ENCODE results near the gene BIRC3.

The BIRC3 gene

GRCh38 chr11:102357116-102357515 is 39.8 kb downstream of the BIRC3 start:
- Histone ChIP-seq H3K4me3 (ENCODE audit: low read depth, low read length, poor library complexity, severe bottlenecking) (no peak overlapping the region), H3K9ac (ENCODE audit: low read length) (no peak overlapping the region), H3K4me2 (ENCODE audit: low read length) (no peak overlapping the region), H3K9me2 (ENCODE audit: low read depth, low read length) (no peaks in the 10 kb centered on the region), H3K27ac (ENCODE audit: low read depth, low read length, poor library complexity, severe bottlenecking) (no peak overlapping the region), H3K36me3 (ENCODE audit: insufficient read depth, low read length) (peaks cover 53% of the 10 kb centered on the region), H3K4me1 (ENCODE audit: insufficient read depth, low read length, severe bottlenecking) (peaks cover 22% of the 10 kb centered on the region), H3K9me3 (ENCODE audit: low read length) (peaks cover 15% of the 10 kb centered on the region), H3F3A (ENCODE audit: insufficient read depth, low read length) (no peaks in the 10 kb centered on the region), H3K27me3 (ENCODE audit: insufficient read depth, low read length) (no peaks in the 10 kb centered on the region), H3K79me2 (ENCODE audit: insufficient read depth, low read length) (peaks cover 10% of the 10 kb centered on the region; the same call in 1 of the 2 replicates), H2AFZ (ENCODE audit: low read length) (no peak overlapping the region), H4K20me1 (ENCODE audit: insufficient read depth, low read length) (no peaks in the 10 kb centered on the region)
- no peak for TF ChIP-seq EZH2 (IDR thresholded peaks at IDR 0.05; ENCODE audit: borderline replicate concordance, low read length)
- TF ChIP-seq CTCF (IDR thresholded peaks at IDR 0.05; ENCODE audit: low read length), result no peak

- no peaks in the 10 kb centered on the region for H3K27me3 ChIP-seq (ENCODE audit: insufficient read depth, low read length)
- H3K36me3 ChIP-seq (ENCODE audit: insufficient read depth, low read length), result peaks cover 55% of the 10 kb centered on the region
- no peaks in the 10 kb centered on the region for H3F3A ChIP-seq (ENCODE audit: insufficient read depth, low read length)
- H4K20me1 ChIP-seq (ENCODE audit: insufficient read depth, low read length), result no peaks in the 10 kb centered on the region
- peaks cover 14% of the 10 kb centered on the region for H3K9me3 ChIP-seq (ENCODE audit: low read length)
- H3K4me2 ChIP-seq (ENCODE audit: low read length), result no peak overlapping the region
- no peak overlapping the region for H3K4me3 ChIP-seq (ENCODE audit: low read depth, low read length, poor library complexity, severe bottlenecking)
- peaks cover 22% of the 10 kb centered on the region for H3K4me1 ChIP-seq (ENCODE audit: insufficient read depth, low read length, severe bottlenecking)
- H3K9me2 ChIP-seq (ENCODE audit: low read depth, low read length), result no peaks in the 10 kb centered on the region
- H3K27ac ChIP-seq (ENCODE audit: low read depth, low read length, poor library complexity, severe bottlenecking), result no peak overlapping the region
- H3K9ac ChIP-seq (ENCODE audit: low read length), result no peak overlapping the region
- H2AFZ ChIP-seq (ENCODE audit: low read length), result no peak overlapping the region
- peaks cover 10% of the 10 kb centered on the region; the same call in 1 of the 2 replicates for H3K79me2 ChIP-seq (ENCODE audit: insufficient read depth, low read length)
- no peak for TF ChIP-seq CTCF (IDR thresholded peaks at IDR 0.05; ENCODE audit: low read length)
- TF ChIP-seq EZH2 (IDR thresholded peaks at IDR 0.05; ENCODE audit: borderline replicate concordance, low read length), result no peak
These were observed 42.1 kb downstream of the BIRC3 start for GRCh38 chr11:102359372-102359771.

GRCh38 chr11:102360681-102361080 is 43.4 kb downstream of the BIRC3 start:
- Histone ChIP-seq H3K79me2 (ENCODE audit: insufficient read depth, low read length) (peaks cover 10% of the 10 kb centered on the region; the same call in 1 of the 2 replicates), H3K4me2 (ENCODE audit: low read length) (peak overlapping the region; percentile 36; the same call in 1 of the 2 replicates), H3K36me3 (ENCODE audit: insufficient read depth, low read length) (peaks cover 55% of the 10 kb centered on the region), H3F3A (ENCODE audit: insufficient read depth, low read length) (no peaks in the 10 kb centered on the region), H3K27ac (ENCODE audit: low read depth, low read length, poor library complexity, severe bottlenecking) (peak overlapping the region; percentile 63), H3K9me3 (ENCODE audit: low read length) (peaks cover 6% of the 10 kb centered on the region; the same call in 1 of the 2 replicates), H3K4me1 (ENCODE audit: insufficient read depth, low read length, severe bottlenecking) (peaks cover 22% of the 10 kb centered on the region), H4K20me1 (ENCODE audit: insufficient read depth, low read length) (no peaks in the 10 kb centered on the region), H3K27me3 (ENCODE audit: insufficient read depth, low read length) (no peaks in the 10 kb centered on the region), H3K9me2 (ENCODE audit: low read depth, low read length) (no peaks in the 10 kb centered on the region), H3K9ac (ENCODE audit: low read length) (no peak overlapping the region; the same call in 1 of the 2 replicates), H3K4me3 (ENCODE audit: low read depth, low read length, poor library complexity, severe bottlenecking) (no peak overlapping the region), H2AFZ (ENCODE audit: low read length) (no peak overlapping the region)
- TF ChIP-seq EZH2 (IDR thresholded peaks at IDR 0.05; ENCODE audit: borderline replicate concordance, low read length) (no peak), CTCF (IDR thresholded peaks at IDR 0.05; ENCODE audit: low read length) (no peak)

Measured in OCI-LY1 (cell line).